ENCODE measurements around the gene GOLPH3L. TPM values are rescaled to one million over a fixed set of nuclear protein-coding genes. Genes with fewer than 3 reads are reported as not detected.
"Not testable (repeated sequence)": the region's sequence is repeated elsewhere in the genome, so short reads cannot be mapped to it uniquely, and the experiment has no call there.

GOLPH3L gene
- total and polyA plus RNA-seq, 9 donors, result 20.0 to 46.2 (median 29.9) TPM

GRCh38 chr1:150609732-150610131 lies 87.2 kb downstream of the GOLPH3L start:
- no peak for DNase-seq
- intact Hi-C loops (cut with DNase I), result loop anchor here in 1 of 4 donors (5.0 kb wide), 1 partner anchor 42 kb away; no protein-coding TSS in a partner anchor
- H3K36me3 ChIP-seq, result no peaks in the 10 kb centered on the region

GRCh38 chr1:150606463-150607142 lies 90.4 kb downstream of the GOLPH3L start:
- TF ChIP-seq POLR2A (IDR thresholded peaks at IDR 0.05), result no peak
- no peak for TF ChIP-seq EP300 (IDR thresholded peaks at IDR 0.05)
- no peak for TF ChIP-seq CTCF (IDR thresholded peaks at IDR 0.05)
- no peak overlapping the region for H3K4me3 ChIP-seq
- no peaks in the 10 kb centered on the region for H3K36me3 ChIP-seq
- no peak overlapping the region for H3K27ac ChIP-seq
- H3K9me3 ChIP-seq, result no peaks in the 10 kb centered on the region
- 96 to 97% (median 97%) methylated on average over 7 of the region's 7 CpGs for WGBS, 3 donors
- no peaks in the 10 kb centered on the region for H3K27me3 ChIP-seq
- intact Hi-C loops (cut with DNase I), result no loop called here
- no peak for DNase-seq
- H3K4me1 ChIP-seq (ENCODE audit: insufficient read depth), result peaks cover 17% of the 10 kb centered on the region

More at GRCh38 chr1:150609732-150610131, 87.2 kb downstream of the GOLPH3L start:
- no peak for TF ChIP-seq CTCF (IDR thresholded peaks at IDR 0.05)
- TF ChIP-seq POLR2A (IDR thresholded peaks at IDR 0.05), result no peak
- no peak for TF ChIP-seq EP300 (IDR thresholded peaks at IDR 0.05)
- Histone ChIP-seq H3K27me3 (no peaks in the 10 kb centered on the region), H3K4me1 (ENCODE audit: insufficient read depth) (peaks cover 15% of the 10 kb centered on the region), H3K4me3 (no peak overlapping the region), H3K27ac (peak overlapping the region; percentile 32 to 81), H3K9me3 (no peaks in the 10 kb centered on the region)
- 5 to 10% (median 6%) methylated on average over 2 of the region's 2 CpGs for WGBS, 3 donors

- H3K36me3 ChIP-seq; H3K9me3 ChIP-seq; H3K27me3 ChIP-seq; H3K4me3 ChIP-seq; DNase-seq; intact Hi-C loops (cut with DNase I): not testable (repeated sequence)
- Histone ChIP-seq H3K4me1 (ENCODE audit: insufficient read depth) (peaks cover 14% of the 10 kb centered on the region), H3K27ac (peak overlapping the region; percentile 68 to 89)
- 91 to 99% (median 97%) methylated on average over 3 of the region's 3 CpGs for WGBS, 3 donors
Measured at GRCh38 chr1:150605451-150605731, 91.6 kb downstream of the GOLPH3L start.

- no peak for DNase-seq
- H3K9me3 ChIP-seq, result no peaks in the 10 kb centered on the region
- peaks cover 12% of the 10 kb centered on the region for H3K4me1 ChIP-seq (ENCODE audit: insufficient read depth)
- no peak overlapping the region for H3K4me3 ChIP-seq
- no peaks in the 10 kb centered on the region for H3K36me3 ChIP-seq
- H3K27me3 ChIP-seq, result no peaks in the 10 kb centered on the region
- 76 to 88% (median 84%) methylated on average over 2 of the region's 2 CpGs for WGBS, 3 donors
- TF ChIP-seq POLR2A (IDR thresholded peaks at IDR 0.05) (no peak), CTCF (IDR thresholded peaks at IDR 0.05) (no peak), EP300 (IDR thresholded peaks at IDR 0.05) (no peak)
- peak overlapping the region; percentile 81 to 89 for H3K27ac ChIP-seq
- intact Hi-C loops (cut with DNase I), result no loop called here
Measured at GRCh38 chr1:150604226-150604588, 92.7 kb downstream of the GOLPH3L start.

GRCh38 chr1:150603711-150604110 lies 93.2 kb downstream of the GOLPH3L start:
- no peaks in the 10 kb centered on the region for H3K36me3 ChIP-seq
- H3K4me3 ChIP-seq, result no peak overlapping the region
- intact Hi-C loops (cut with DNase I), result no loop called here
- TF ChIP-seq EP300 (IDR thresholded peaks at IDR 0.05) (no peak), POLR2A (IDR thresholded peaks at IDR 0.05) (no peak)
- DNase-seq, result no peak
- H3K27me3 ChIP-seq, result no peaks in the 10 kb centered on the region
- no peaks in the 10 kb centered on the region for H3K9me3 ChIP-seq
- WGBS, 3 donors, result 72 to 78% (median 75%) methylated on average over 3 of the region's 3 CpGs
- H3K27ac ChIP-seq, result peak overlapping the region in 1 of 2 donors; percentile 89
- peaks cover 9% of the 10 kb centered on the region for H3K4me1 ChIP-seq (ENCODE audit: insufficient read depth)

GRCh38 chr1:150602372-150602771 lies 94.6 kb downstream of the GOLPH3L start:
- H3K36me3 ChIP-seq; H3K27me3 ChIP-seq; intact Hi-C loops (cut with DNase I); H3K4me1 ChIP-seq (ENCODE audit: insufficient read depth); DNase-seq; H3K9me3 ChIP-seq; H3K27ac ChIP-seq; H3K4me3 ChIP-seq: not testable (repeated sequence)
- 90 to 91% (median 91%) methylated on average over 12 of the region's 12 CpGs for WGBS, 3 donors

All from ovary (tissue), 9 donors.